Fibroblast of peridontal ligament (primary cell): ENCODE measurements around the gene GXYLT1.

Experiments
- DNase-seq: peaks from one replicate; pipeline ENCODE4 v3.0.0-alpha.2; 2010; ENCODE audit errors: extremely low read depth

Gene GXYLT1

DNA sequence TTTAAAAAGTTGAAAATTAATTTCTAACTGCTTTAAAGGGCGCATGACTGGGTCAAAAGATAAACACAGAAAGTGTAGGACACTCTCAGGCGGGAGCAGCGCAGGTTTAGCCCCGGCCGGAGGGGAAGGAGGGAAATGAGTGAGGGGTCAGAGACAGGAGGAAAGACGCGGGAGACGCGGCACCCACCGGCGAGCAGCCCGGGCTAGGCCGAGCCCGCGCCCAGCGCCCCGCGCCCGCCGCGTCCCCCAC, 591 bp downstream of the GXYLT1 start:
- DNase-seq, result no peak

DNA sequence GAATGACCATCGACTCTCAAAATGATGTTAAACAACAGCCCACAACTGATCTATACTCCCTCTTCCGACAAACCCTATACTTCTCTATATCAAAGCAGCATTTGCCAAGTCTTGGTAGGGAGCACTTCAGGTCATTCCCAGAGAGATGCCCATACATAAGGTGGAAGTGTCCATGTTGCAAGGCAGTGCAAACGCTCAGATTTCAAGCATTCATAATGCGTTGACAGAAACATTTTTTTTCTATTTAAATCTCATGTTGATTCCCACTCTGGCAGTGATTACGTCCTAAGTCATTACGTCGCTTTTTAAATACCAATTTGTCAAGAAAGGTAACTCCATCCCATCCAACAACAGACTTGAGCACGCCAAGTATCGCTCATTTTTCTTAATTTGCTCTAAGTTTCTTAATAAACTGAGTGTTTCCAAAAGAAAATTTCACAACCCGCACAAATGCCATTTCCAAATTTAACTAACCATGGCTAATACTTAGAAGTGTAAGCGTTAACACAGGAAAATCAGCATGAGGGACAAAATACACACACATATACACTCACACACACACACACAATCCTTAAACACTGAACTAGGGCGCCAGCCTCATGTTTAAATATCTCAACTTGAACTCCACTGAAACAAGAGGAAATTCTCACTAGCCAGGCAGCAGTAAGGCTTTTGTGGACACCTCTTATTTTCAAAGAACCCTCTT, 1.1 kb downstream of the GXYLT1 start:
- peak; percentile 44 for DNase-seq

DNA sequence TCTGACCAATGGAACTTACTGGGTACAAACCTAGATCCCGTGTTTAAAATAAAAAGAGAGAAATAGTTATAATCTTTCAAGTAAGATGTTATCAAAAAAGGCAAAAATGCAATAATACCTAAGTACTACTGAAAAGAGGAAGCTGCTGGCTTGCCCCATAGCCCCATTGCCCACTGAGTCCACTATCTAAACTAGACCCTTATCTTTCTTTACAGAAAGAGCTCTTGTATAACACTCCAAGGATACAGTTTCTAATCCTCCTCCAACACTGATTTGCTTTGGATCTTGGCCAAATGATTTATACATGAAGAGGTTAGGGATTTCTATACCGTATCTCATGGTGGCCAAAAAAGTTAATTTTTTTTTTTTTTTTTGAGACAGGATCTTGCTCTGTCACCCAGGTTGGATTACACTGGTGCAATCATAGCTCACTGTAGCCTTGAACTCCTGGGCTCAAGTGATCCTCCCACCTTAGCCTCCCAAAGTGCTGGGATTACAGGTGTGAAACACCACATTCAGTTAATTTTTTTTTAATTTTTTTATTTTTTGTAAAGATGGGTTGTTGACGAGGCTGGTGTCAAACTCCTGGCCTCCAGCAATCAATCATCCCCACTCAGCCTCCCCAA, 2.6 kb downstream of the GXYLT1 start:
- DNase-seq, result no peak

DNA sequence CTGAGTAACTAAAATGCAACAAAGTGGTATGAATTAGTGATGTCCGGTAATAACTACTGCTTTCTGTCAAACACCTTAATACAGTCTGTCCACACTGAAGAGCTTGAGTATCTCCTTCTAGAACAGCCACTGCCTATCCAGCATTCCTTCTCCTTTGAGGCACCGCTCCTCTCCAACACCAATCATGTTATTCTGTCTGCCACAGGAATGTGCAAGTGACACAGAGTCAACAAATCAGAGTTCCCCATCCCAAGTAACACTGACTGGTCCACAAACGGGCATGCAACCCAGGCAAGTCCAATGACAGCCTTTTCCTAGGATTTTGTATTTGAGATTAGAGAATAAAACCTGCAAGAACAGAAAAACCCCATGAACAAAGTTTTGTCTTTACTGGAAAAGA, 3.8 kb downstream of the GXYLT1 start:
- DNase-seq, result peak; percentile 47

DNA sequence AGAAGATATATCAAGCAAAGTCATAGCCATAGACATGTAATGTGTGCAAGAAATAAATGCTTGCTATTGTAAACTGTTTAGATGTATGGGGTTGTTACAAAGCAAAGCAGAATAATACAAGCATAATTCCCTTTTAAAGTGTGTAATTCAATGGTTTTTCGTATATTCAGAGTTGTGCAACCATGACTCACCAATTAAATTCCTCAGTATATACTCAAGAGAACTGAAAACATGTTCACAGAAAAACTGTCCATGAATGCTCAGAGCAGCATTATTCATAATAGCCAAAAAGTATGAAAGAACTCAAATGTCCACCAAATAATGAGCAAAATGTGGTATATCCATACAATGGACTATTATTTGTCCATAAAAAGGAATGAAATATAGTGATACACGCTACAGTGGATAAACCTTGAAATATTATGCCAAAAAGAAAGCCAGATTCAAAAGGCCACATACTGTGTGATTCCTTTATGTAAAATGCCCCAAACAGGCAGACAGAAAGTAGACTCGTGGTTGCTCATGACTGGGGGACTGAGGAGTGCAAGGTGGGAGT, 9.3 kb downstream of the GXYLT1 start:
- peak; percentile 90 for DNase-seq

DNA sequence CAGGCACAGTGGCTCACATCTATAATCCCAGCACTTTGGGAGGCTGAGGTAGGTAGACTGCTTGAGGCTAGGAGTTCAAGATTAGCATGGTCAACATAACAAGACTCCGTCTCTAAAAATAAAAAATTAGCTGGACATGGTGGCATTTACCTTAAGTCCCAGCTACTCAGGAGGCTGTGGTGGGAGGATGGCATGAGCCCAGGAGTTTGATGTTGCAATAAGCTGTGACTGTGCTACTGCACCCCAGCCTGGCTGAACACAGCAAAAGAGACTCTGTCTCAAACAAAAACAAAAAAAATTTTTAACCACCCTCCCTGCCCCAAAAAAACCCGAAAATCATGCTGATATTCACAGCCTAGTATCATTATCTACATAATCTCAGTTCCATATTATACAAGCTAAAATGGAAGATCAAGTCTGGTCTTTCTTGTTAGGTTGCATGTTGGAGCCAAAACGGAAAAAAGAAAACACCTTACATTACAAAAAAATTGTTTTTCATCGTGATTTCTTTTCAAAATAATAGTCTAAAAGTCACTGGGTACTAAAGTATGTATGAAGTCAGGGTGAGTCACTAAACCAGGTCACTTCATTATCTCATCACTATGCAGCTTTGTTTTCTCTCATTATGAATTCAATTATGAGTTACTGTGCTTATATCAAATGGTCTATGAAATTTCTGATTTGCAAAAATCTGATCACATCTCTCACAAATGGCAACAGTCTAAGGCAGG, 13.8 kb downstream of the GXYLT1 start:
- peak; percentile 55 for DNase-seq

DNA sequence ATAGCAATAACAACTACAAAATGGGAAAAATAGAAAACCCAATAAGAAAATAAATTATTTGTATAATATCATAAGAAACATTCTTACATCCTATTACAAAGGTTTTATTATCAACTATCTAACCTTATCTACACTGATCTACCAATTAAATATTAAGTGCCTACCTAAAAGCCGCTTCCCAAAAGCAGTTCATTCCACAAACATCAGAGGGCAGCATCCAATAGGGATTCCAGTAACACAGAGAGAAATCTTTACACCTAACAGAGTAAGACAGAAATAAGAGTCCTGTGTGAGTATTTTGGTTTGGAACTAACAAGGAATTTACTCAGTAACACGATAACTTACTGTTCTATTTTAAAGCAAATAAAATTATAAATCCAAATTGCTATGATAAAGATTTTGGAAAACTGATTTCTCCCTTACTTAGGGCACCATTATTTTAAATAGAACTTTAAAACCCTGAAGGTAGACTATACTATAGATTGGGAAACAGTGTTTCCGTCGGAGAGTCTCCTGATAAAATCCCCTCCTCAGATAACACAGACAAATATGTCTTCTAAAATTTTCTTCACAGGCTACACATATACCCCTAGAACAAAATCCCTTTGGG, 15.0 kb downstream of the GXYLT1 start:
- peak; percentile 89 for DNase-seq

DNA sequence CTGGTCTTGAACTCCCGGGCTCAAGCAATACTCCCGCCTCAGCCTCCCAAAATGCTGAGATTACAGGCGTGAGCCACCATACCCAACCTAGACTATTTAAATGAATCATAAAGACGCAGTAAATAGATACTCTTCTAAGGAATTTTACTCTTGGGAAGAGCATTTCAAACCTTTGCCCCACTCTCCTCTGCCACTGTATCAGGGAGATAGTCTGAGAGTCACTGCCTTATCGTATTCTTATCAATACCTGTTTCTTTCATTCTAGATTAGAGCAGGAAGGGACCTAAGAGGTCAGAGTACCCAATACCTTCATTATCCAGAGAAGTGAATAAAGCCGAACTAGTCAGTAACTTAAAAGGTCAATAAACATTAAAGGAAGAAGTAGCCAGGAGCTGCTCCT, 15.8 kb downstream of the GXYLT1 start:
- no peak for DNase-seq

DNA sequence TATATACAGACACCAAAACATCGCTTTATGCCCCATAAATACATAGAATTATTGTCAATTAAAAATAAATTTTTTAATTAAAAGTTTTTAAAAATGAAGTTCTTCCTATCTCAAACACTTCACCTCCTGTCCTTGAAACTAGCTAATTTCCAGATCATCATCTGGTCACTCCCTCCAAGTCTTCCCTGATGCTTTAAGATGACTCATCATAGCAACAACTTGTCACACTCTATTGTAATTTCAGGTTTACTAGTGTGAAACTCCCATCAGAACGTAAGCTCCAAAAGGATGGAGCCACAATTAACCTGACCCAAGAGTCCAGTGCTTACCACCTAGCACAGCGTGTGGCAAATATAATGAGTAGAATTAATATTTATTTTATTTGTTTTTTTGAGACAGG, 16.3 kb downstream of the GXYLT1 start:
- DNase-seq, result no peak

DNA sequence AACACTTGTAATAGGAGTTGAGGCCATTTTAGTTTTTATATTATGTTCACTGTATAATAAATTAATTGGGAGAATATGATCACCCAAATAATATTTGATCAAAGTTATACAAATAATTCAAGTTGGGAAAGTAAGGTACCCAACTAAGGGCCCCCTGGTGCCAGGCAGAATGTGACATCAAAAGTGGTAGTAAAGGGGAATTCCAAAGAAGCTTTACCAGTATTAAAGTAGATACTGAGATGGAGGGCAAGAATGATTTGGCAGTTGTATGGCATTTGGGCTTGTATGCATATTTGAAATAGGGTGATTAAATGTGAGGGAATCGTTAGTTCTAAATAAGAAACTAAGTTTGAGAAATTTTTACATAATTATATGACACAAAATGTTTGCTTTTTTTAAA, 17.7 kb downstream of the GXYLT1 start:
- DNase-seq, result no peak

DNA sequence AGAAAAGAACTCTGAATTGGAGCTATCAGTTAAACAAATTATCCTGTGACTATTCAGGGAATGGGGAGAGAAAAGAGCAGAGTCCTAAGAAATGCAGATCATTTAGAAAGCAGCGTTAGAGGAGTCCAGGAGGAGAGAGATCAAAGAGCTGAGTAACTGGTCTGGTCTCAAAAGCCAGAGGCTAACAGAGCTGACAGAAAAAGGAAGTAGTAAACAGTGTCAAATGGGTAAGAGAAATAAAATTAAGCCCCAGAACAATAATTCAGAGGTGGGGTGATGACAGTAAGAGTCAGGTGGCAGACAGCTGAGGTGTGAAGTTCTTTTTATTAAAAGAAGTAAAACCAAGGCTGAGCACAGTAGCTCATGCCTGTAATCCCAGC, 19.3 kb downstream of the GXYLT1 start:
- DNase-seq, result no peak

DNA sequence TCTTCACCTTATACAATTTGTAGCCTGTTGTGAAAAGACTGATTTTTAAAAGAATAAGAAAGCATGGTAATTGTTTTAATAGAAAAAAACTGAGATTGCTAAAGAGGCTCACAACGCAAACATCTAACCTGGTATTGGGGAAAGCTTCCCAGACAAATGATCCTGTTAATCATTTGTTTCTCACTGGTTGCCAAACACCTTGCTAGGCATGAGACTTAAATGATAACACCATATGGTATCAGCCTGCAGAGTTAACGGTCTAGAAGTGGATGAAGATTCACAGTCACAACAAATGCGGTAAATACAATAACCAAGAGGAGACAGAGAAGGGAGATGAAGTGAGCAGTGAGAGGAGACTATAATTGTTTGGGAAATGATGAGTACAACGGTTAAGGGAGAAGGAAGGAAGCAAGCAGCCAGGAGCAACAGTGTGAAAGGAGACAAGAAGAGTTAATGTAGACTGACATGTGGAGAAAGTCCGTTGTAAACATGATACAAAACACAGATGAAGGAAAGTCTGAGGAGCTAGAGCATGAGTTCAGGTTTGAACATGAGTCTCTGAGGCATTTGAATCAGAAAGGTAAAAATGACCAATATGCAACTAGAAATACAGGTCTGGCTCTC, 19.8 kb downstream of the GXYLT1 start:
- no peak for DNase-seq

DNA sequence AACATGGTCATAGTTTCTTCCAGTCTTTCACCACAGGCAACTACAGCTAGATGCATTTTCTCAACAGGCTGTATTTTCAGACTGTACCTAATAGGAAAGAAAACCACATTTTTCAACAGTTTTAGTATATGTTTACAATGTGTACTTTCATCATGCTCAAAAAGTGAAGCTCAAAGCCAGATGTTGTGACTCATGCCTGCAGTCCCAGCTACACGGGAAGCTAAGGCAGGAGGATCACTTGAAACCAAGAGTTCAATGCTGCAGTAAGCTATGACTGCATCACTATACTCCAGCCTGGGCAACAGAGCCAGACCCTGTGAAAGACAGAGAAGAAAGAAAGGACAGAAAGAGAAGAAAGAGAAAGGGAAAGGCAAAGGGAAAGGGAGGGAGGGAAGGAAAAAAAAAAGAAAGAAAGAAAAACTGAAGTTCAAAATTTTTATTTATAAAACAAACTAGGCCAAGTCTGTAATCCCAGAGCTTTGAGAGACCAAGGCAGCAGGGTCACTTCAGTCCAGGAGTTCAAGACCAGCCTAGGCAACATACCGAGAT, 25.5 kb downstream of the GXYLT1 start:
- DNase-seq, result peak; percentile 94

DNA sequence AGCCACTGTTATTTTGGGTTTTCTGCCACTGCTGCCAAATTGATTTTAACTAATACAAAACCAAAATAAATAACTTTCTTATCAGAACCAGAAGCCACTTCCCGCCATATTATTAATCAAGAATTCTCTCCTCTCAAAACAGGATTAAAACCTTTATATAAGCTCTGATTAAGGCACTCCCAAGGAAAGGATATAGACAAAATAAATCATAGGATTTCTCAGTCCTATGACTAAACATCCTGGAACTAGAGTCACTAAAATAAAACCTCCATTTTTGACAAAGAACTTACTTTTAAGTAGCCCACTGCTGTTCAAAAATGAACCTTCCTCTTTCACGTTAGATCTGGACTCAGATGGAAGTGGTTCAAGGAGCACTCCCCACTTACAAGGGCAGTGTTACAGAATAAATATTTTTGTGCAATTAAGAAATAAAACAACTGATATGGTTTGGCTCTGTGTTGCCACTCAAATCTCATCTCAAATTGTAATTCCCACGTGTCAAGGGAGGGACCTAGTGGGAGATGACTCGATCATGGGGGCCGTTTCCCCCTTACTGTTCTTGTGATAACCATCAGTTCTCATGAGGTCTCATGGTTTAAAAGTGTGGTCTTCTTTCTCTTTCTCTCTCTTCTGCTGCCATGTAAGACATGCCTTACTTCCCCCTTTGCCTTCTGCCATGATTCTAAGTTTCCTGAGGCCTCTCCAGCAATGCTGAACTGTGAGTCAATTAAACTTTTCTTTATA, 26.4 kb downstream of the GXYLT1 start:
- peak; percentile 27 for DNase-seq

DNA sequence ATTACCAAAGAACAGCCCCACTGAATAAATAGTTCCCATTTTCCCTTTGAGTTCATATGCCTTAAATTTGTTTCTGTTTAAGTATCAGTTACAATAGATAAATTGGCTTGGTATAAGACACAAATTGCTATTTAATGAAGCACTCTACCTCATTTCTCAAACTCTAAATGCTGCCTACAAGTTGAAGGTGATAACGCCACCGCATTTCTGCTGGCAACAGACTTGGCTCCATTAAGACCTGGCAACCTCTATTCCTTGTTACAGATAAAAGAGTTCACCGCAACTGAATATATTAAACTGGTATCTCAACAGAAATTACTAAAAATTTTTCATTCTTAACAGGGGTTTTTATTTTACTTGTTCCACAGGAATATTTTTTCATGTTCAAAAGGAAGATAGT, 35.6 kb downstream of the GXYLT1 start:
- no peak for DNase-seq

DNA sequence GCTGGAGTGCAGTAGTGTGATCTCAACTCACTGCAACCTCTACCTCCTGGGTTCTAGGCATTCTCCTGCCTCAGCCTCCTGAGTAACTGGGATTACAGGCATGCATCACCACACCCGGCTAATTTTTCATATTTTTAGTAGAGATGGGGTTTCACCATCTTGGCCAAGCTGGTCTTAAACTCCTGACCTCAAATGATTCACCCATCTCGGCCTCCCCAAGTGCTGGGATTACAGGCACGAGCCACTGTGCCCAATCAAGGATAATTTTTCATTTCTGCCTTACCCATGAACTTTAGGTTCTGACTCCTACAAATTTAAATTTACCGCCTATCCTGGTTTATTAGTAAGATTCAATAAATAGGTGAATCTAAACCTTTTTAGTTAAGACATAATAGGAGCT, 37.9 kb downstream of the GXYLT1 start:
- peak; percentile 54 for DNase-seq

DNA sequence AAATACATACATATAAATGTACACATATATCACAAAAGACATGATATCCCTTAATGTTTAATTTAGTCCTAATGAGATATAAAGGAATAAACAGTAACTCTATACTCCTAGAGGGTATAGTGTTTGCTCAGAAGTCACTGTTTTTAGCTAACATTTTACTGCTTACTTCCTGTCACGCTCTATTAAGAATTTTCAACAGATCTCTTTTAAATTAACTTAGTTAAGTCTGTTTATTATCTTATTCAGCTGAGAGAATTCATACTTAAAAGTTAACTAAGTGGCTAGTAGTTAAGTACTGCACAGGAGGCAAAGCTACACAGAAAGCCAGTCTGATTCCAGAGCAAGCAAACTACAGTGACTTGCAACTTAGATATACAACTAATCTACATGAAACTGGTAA, 39.9 kb downstream of the GXYLT1 start:
- DNase-seq, result no peak

DNA sequence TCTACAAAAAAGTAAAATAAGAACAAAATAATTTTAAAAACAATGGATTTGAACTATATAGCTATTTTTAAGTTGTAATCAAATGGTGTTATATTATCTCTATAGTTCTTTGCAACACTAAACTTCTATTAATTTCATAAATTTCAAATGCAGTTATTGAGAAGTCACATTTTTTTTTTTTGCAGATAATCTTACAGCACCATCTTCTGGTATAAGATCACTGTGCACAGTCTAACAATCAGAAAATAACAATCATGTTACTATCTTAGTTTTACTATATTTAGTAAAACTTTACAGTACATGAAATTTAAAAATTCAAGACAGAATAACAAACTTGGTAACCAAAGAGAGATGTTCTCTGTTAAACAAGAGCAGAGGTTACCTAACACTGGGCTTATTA, 40.6 kb downstream of the GXYLT1 start:
- peak; percentile 37 for DNase-seq

DNA sequence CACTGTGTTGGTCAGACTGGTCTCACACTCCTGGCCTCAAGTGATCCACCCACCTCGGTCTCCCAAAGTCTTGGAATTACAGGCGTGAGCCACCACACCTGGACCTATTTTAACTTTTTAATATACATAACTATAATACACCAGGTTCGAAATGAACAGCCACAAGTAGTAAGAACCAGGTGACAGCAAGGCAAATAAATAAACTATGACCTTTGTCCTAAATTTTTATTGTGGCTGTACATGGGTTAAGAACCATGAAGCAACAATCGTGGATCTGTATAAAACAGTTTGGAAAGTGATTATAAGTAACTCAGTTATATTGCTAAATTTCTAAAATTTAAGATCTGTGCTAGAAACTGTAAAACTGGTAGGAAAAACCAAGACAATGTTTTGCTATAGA, 41.5 kb downstream of the GXYLT1 start:
- no peak for DNase-seq

DNA sequence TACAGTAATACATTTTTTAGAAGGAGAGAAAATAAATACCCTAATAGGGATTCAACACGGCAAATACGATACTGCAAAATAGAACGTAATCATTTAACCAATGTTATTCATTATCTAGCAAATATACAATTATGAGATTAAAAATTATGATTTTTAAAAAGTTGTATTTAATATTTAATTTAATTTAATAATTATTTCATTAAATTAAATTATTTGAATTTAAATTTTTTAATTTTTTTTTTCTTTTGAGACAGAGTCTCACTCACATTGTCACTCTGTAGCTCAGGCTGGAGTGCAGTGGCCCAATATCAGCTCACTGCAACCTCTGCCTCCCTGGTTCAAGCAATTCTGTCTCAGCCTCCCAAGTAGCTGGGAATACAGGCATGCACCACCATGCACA, 42.0 kb downstream of the GXYLT1 start:
- DNase-seq, result no peak

DNA sequence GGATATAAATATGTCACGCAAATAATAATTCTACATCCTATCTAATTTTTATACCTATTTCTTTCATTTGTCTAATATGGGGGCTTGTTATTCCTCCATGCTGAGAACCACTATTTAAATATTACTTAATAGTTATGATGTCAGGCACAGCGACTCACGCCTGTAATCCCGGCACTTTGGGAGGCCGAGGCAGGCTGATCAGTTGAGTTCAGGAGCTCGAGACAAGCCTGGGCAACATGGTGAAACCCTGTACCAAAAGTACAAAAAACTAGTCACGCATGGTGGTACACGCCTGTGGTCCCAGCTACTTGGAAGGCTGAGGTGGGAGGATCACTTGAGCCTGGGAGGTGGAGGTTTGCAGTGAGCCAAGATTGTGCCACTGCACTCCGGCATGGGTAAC, 45.2 kb downstream of the GXYLT1 start:
- no peak for DNase-seq
